Raji (cell line): ENCODE data around the gene ABCA13.

Experiments used
- POLR2A ChIP-seq: IDR thresholded peaks from 2 replicates; pipeline ENCODE4 v1.6.1; 2011; ENCODE audit warnings: low read depth, low read length, control low read depth; ENCODE audit not compliant: insufficient read depth

ABCA13 gene

GRCh38 chr7:48171202-48171601 is at the start of gene ABCA13:
Gene ABCA13, plus strand, starts transcription at chr7:48171458. Its CDS starts 26 bp downstream, at chr7:48171484.
- no peak for TF ChIP-seq POLR2A

GRCh38 chr7:48126037-48126436 is 45.2 kb upstream of the ABCA13 start:
- no peak for TF ChIP-seq POLR2A

- TF ChIP-seq POLR2A, result no peak
These were observed 40.6 kb upstream of the ABCA13 start for GRCh38 chr7:48130658-48131108.

GRCh38 chr7:48132792-48133191 is 38.5 kb upstream of the ABCA13 start:
- TF ChIP-seq POLR2A, result no peak

- no peak for TF ChIP-seq POLR2A
These were observed 31.8 kb upstream of the ABCA13 start for GRCh38 chr7:48139459-48139858.

- no peak for TF ChIP-seq POLR2A
These were observed 31.1 kb upstream of the ABCA13 start for GRCh38 chr7:48140001-48140681.

GRCh38 chr7:48141521-48141920 is 29.7 kb upstream of the ABCA13 start:
- TF ChIP-seq POLR2A, result no peak

GRCh38 chr7:48144291-48144768 is 26.9 kb upstream of the ABCA13 start:
- TF ChIP-seq POLR2A, result no peak

- no peak for TF ChIP-seq POLR2A
These were observed 24.1 kb upstream of the ABCA13 start for GRCh38 chr7:48147078-48147591.

- no peak for TF ChIP-seq POLR2A
These were observed 22.9 kb upstream of the ABCA13 start for GRCh38 chr7:48148311-48148710.

GRCh38 chr7:48149058-48149457 is 22.2 kb upstream of the ABCA13 start:
- TF ChIP-seq POLR2A, result no peak

- TF ChIP-seq POLR2A, result no peak
These were observed 21.2 kb upstream of the ABCA13 start for GRCh38 chr7:48150086-48150485.

- TF ChIP-seq POLR2A, result no peak
These were observed 16.4 kb upstream of the ABCA13 start for GRCh38 chr7:48154792-48155413.

- no peak for TF ChIP-seq POLR2A
These were observed 12.9 kb upstream of the ABCA13 start for GRCh38 chr7:48158404-48158803.

- no peak for TF ChIP-seq POLR2A
These were observed 9.7 kb upstream of the ABCA13 start for GRCh38 chr7:48161407-48162125.

- no peak for TF ChIP-seq POLR2A
These were observed 6.1 kb upstream of the ABCA13 start for GRCh38 chr7:48165157-48165556.
